Vagina (tissue), 2 donors: ENCODE data around the gene PAXX. TPM values are rescaled to one million over a fixed set of nuclear protein-coding genes. Genes with fewer than 3 reads are reported as not detected.
A peak's percentile ranks its signal among the peaks of the same experiment; 100 is the strongest.
"Not testable (repeated sequence)": the region's sequence is repeated elsewhere in the genome, so short reads cannot be mapped to it uniquely, and the experiment has no call there.

Experiments used
- DNase-seq, 2 donors: peaks; one replicate each; pipeline ENCODE4 v3.0.0-alpha.2; 2017; ENCODE audit errors: extremely low spot score in 2 of 2
- H3K27ac ChIP-seq: fragments of 200-600 bp; sonication (generic); one replicate; pipeline ENCODE4 v1.5.1; 2019
- H3K27me3 ChIP-seq: fragments of 200-600 bp; sonication (generic); one replicate; pipeline ENCODE4 v1.5.1; 2019
- H3K36me3 ChIP-seq, 2 donors: fragments of 200-600 bp; sonication (generic); one replicate each; pipeline ENCODE4 v1.5.1; 2017 to 2019
- H3K4me1 ChIP-seq: fragments of 200-600 bp; sonication (generic); one replicate; pipeline ENCODE4 v1.5.1; 2019
- H3K4me3 ChIP-seq, 2 donors: fragments of 200-600 bp; sonication (generic); 1 replicate in 1 of 2; 2 replicates in 1 of 2; pipeline ENCODE4 v1.5.1; 2016 to 2019
- H3K9me3 ChIP-seq: fragments of 200-600 bp; sonication (generic); one replicate; pipeline ENCODE4 v1.5.1; 2019
- CTCF ChIP-seq, 3 experiments: fragments of 450-650 bp in 2 of 3; fragments of 200-600 bp in 1 of 3; sonication (generic) in 1 of 3; IDR thresholded peaks; one replicate each; pipeline ENCODE4 v1.5.1; 2017 to 2019; ENCODE audit warnings: antibody characterized with exemption in 3 of 3, mild to moderate bottlenecking in 2 of 3, moderate library complexity in 2 of 3
- POLR2A ChIP-seq, 2 donors: fragments of 450-650 bp; IDR thresholded peaks; one replicate each; pipeline ENCODE4 v1.6.1; 2017; ENCODE audit warnings: antibody characterized with exemption in 2 of 2, mild to moderate bottlenecking in 2 of 2, moderate library complexity in 2 of 2
- POLR2AphosphoS5 ChIP-seq, 2 donors: sonication (generic); formaldehyde crosslinking; IDR thresholded peaks; one replicate each; pipeline ENCODE4 v1.9.0; 2017; ENCODE audit warnings: antibody characterized with exemption in 2 of 2, mild to moderate bottlenecking in 2 of 2, low read depth in 1 of 2; ENCODE audit not compliant: insufficient read depth in 1 of 2
- intact Hi-C: fragments of 100-400 bp; cut with DNase I; formaldehyde crosslinking; loops from one replicate; pipeline ENCODE4 v1.15.1; 2023
- total RNA-seq: library from RNA; depleted of rRNA; stranded (reverse); fragments of >200 nt; gene quantifications from one replicate; pipeline ENCODE4 v1.2.3, GENCODE V29; 2016

PAXX gene
- total RNA-seq, 1 donor from 2014 or later = 62.9 TPM

GRCh38 chr9:137000177-137000930, 8.1 kb downstream of the PAXX start:
- H3K4me1 ChIP-seq = peaks cover 21% of the 10 kb centered on the region
- H3K27me3 ChIP-seq = no peaks in the 10 kb centered on the region
- H3K9me3 ChIP-seq = no peaks in the 10 kb centered on the region
- intact Hi-C loops = no loop called here
- no peak for DNase-seq
- no peak for TF ChIP-seq POLR2AphosphoS5 (IDR thresholded peaks at IDR 0.05; ENCODE audit: insufficient read depth in 1 of 2, low read depth in 1 of 2)
- TF ChIP-seq CTCF (IDR thresholded peaks at IDR 0.05) = no peak
- no peak for TF ChIP-seq POLR2A (IDR thresholded peaks at IDR 0.05)
- H3K4me3 ChIP-seq = no peak overlapping the region
- no peak overlapping the region for H3K27ac ChIP-seq
- H3K36me3 ChIP-seq = no peaks in the 10 kb centered on the region

- no peak for DNase-seq
- TF ChIP-seq POLR2A (IDR thresholded peaks at IDR 0.05) = no peak
- no peak for TF ChIP-seq POLR2AphosphoS5 (IDR thresholded peaks at IDR 0.05; ENCODE audit: insufficient read depth in 1 of 2, low read depth in 1 of 2)
- no peak for TF ChIP-seq CTCF (IDR thresholded peaks at IDR 0.05)
- Histone ChIP-seq H3K4me1 (peaks cover 4% of the 10 kb centered on the region), H3K9me3 (no peaks in the 10 kb centered on the region), H3K36me3 (no peaks in the 10 kb centered on the region), H3K27ac (no peak overlapping the region), H3K27me3 (no peaks in the 10 kb centered on the region), H3K4me3 (no peak overlapping the region)
- intact Hi-C loops = no loop called here
Observed at GRCh38 chr9:137001857-137002645, 9.8 kb downstream of the PAXX start.

GRCh38 chr9:137002646-137003041, 10.4 kb downstream of the PAXX start:
- DNase-seq = no peak
- H3K36me3 ChIP-seq = no peaks in the 10 kb centered on the region
- H3K4me3 ChIP-seq = no peak overlapping the region
- no peak overlapping the region for H3K27ac ChIP-seq
- no peaks in the 10 kb centered on the region for H3K9me3 ChIP-seq
- no peaks in the 10 kb centered on the region for H3K27me3 ChIP-seq
- TF ChIP-seq CTCF (IDR thresholded peaks at IDR 0.05) = no peak
- TF ChIP-seq POLR2AphosphoS5 (IDR thresholded peaks at IDR 0.05; ENCODE audit: insufficient read depth in 1 of 2, low read depth in 1 of 2) = no peak
- TF ChIP-seq POLR2A (IDR thresholded peaks at IDR 0.05) = no peak
- intact Hi-C loops = no loop called here
- no peaks in the 10 kb centered on the region for H3K4me1 ChIP-seq

GRCh38 chr9:137004285-137004684, 12.1 kb downstream of the PAXX start:
- DNase-seq, H3K9me3 ChIP-seq, H3K27me3 ChIP-seq, intact Hi-C loops, H3K36me3 ChIP-seq, H3K4me3 ChIP-seq, H3K4me1 ChIP-seq, H3K27ac ChIP-seq: not testable (repeated sequence)
- TF ChIP-seq CTCF (IDR thresholded peaks at IDR 0.05) = peak in 1 of 3 experiments; percentile 40
